KMS-11 (cell line): ENCODE results near the gene ADGRG6.

Experiments used
- H2AFZ ChIP-seq: fragments of 200-600 bp; sonication (generic); 2 replicates; pipeline ENCODE4 v1.6.1; 2016; ENCODE audit warnings: antibody characterized with exemption, mixed run types, low read depth
- H3K27ac ChIP-seq: fragments of 200-600 bp; sonication (generic); 2 replicates; pipeline ENCODE4 v1.6.1; 2016; ENCODE audit warnings: mild to moderate bottlenecking, mixed run types
- H3K27me3 ChIP-seq: fragments of 200-600 bp; sonication (generic); 2 replicates; pipeline ENCODE4 v1.6.1; 2017; ENCODE audit warnings: mild to moderate bottlenecking, low read depth, mixed run types, moderate library complexity; ENCODE audit not compliant: insufficient read depth
- H3K36me3 ChIP-seq: fragments of 200-600 bp; sonication (generic); 2 replicates; pipeline ENCODE4 v1.6.1; 2017; ENCODE audit warnings: mild to moderate bottlenecking, mixed run types; ENCODE audit not compliant: insufficient read depth
- H3K4me1 ChIP-seq: fragments of 200-600 bp; sonication (generic); 2 replicates; pipeline ENCODE4 v1.6.1; 2016; ENCODE audit warnings: mild to moderate bottlenecking, low read depth, mixed run types; ENCODE audit not compliant: poor library complexity, severe bottlenecking
- H3K4me2 ChIP-seq: fragments of 200-600 bp; sonication (generic); 2 replicates; pipeline ENCODE4 v1.7.0; 2016; ENCODE audit warnings: mild to moderate bottlenecking, mixed run types
- H3K4me3 ChIP-seq: fragments of 200-600 bp; sonication (generic); IDR thresholded peaks from 2 replicates; pipeline ENCODE4 v1.6.1; 2017; ENCODE audit warnings: low read depth, low read length, mixed read lengths; ENCODE audit not compliant: insufficient read depth
- H3K79me2 ChIP-seq: fragments of 200-600 bp; sonication (generic); 2 replicates; pipeline ENCODE4 v1.6.1; 2016; ENCODE audit warnings: low read depth, mixed run types; ENCODE audit not compliant: insufficient read depth
- H3K9ac ChIP-seq: fragments of 200-600 bp; sonication (generic); 2 replicates; pipeline ENCODE4 v1.6.1; 2016; ENCODE audit warnings: mild to moderate bottlenecking, mixed run types
- H4K20me1 ChIP-seq: fragments of 200-600 bp; sonication (generic); 2 replicates; pipeline ENCODE4 v1.6.1; 2016; ENCODE audit warnings: mild to moderate bottlenecking, mixed run types; ENCODE audit not compliant: insufficient read depth
- TF ChIP-seq, protein P1 (sequence below): fragments of 200-600 bp; sonication (generic); conservative IDR thresholded peaks from 2 replicates; pipeline ENCODE4 v1.6.1; 2017; ENCODE audit warnings: low read depth, mild to moderate bottlenecking, antibody characterized with exemption, low read length, moderate library complexity, mixed read lengths

Gene ADGRG6

DNA sequence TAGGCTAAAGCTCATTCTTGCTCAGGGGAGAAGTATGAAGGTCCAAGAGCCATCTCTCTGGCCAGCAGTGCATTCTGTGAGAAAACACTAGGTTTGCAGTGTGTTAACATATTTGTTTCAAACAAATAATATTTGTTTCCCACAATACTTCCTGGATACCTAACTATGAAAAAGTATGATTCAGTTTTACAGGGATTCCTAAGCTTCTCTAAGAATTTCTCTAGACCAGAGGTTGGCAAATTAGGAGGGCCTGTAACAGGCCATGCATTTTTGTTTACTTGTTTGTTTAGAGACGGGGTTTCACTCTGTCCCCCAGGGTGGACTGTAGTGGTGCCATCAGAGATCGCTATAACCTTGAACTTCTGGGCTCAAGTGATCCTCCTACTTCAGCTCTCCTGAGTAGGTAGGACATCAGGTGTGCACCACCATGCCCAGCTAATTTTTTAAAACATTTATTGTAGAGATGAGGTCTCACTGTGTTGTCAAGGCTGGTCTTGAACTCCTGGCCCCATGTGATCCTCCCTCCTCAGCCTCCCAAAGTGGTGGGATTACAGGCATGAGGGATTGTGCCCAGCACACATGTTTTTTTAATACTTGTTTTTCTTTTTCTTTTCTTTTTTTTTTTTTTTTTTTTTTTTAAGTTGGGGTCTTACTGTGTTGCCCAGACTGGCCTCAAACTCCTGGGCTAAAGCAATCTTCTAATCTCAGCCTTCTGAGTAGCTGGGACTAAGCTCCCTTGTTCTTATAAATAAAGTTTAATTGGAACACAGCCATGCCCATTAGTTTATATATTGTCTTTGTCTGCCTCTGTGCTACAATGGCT is 71.7 kb downstream of the ADGRG6 start:
- Histone ChIP-seq H3K27me3 (no peaks in the 10 kb centered on the region), H3K9ac (no peak overlapping the region), H4K20me1 (no peaks in the 10 kb centered on the region), H3K4me2 (no peak overlapping the region), H3K36me3 (no peaks in the 10 kb centered on the region), H3K79me2 (no peaks in the 10 kb centered on the region), H2AFZ (no peak overlapping the region), H3K4me3 (no peak overlapping the region), H3K4me1 (no peaks in the 10 kb centered on the region), H3K27ac (no peak overlapping the region)
- TF ChIP-seq, protein P1, sequence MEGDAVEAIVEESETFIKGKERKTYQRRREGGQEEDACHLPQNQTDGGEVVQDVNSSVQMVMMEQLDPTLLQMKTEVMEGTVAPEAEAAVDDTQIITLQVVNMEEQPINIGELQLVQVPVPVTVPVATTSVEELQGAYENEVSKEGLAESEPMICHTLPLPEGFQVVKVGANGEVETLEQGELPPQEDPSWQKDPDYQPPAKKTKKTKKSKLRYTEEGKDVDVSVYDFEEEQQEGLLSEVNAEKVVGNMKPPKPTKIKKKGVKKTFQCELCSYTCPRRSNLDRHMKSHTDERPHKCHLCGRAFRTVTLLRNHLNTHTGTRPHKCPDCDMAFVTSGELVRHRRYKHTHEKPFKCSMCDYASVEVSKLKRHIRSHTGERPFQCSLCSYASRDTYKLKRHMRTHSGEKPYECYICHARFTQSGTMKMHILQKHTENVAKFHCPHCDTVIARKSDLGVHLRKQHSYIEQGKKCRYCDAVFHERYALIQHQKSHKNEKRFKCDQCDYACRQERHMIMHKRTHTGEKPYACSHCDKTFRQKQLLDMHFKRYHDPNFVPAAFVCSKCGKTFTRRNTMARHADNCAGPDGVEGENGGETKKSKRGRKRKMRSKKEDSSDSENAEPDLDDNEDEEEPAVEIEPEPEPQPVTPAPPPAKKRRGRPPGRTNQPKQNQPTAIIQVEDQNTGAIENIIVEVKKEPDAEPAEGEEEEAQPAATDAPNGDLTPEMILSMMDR, result no peak

DNA sequence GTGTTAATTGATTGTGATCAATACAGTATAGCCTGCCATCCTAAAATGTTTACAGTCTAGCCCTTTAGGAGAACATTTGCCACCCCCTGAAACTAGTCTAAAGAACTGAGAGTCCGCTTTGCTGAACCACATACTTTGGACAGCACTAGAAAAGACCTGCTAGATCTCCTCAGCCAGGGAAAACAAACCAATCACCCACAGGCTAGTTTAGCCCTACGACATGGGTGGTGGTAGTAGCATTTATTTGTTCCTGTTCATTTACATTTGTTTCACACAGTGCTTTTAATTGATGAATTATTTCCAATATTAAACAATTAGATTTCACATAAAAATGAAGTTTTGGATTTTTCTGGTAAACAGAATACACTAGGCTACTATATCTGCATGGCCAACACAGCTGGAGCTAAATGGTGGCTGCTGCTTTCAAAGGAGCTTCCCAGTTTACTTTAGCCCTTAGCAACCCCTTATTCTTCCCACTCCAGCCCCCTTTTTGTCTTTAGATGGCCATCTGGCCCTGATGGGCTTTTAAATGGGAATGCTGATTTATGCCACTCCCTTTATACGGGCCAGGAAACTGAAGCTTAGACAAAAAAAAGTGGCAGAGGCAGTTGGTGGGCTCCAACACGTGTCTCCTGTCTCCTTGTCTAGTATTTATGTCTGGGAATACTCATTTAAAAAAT is 72.4 kb downstream of the ADGRG6 start:
- TF ChIP-seq, protein P1, result no peak
- Histone ChIP-seq H3K27ac (no peak overlapping the region), H3K79me2 (no peaks in the 10 kb centered on the region), H3K4me2 (no peak overlapping the region), H3K9ac (no peak overlapping the region), H3K36me3 (no peaks in the 10 kb centered on the region), H4K20me1 (no peaks in the 10 kb centered on the region), H2AFZ (no peak overlapping the region), H3K4me1 (no peaks in the 10 kb centered on the region), H3K27me3 (no peaks in the 10 kb centered on the region), H3K4me3 (no peak overlapping the region)

DNA sequence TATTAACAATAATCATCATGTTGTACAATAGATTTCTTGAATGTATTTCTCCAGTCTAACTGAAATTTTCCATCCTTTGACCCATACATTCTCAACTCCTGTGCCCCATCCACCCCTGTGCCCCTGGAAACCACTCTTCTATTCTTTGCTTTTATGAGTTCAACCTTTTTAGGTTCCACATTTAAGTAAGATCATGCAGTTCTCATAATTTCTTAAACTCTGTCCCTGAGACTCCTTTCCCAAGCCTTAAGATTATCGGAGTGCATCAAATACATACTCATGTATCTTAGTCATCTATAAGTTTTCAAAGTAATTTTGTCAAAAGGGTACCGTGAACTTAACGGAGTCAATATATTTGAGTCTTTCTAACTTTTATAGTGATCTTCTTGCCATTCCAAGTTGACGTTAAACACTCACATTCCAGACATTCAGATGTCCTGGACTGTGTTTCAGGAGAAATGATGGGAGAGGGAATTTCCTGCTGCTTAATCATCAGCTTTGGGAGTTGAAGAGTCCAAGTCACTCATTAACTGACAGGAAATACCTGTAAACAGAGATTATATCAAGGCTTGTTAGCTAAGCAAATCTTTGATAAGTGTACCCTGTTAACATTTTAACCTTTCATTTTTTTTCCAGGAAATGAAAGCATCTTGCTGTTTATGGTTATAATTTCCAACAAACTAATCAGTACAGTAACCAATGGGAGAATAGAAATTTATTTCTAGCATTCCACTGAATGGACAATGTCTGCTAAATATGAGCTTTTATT is 73.3 kb downstream of the ADGRG6 start:
- Histone ChIP-seq H3K9ac (no peak overlapping the region), H3K4me2 (no peak overlapping the region), H3K4me1 (no peaks in the 10 kb centered on the region)

DNA sequence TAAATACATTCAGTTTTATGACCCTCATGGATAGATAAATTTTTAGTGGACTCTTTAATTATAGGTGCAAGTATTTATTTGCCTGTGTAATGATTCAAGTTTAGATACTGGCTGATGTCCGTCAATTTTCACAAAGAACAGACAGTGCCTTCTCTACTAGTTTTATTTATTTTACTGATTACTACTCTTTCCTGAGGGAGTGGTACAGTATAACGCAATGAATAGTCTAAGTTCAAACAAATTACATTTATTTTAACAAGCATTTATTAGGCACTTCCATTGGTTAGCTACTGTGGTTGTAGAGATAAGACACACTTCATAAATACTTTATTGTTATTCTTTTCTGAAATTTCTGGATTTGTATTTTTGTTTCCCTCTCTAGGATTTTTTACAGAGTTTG is 74.3 kb downstream of the ADGRG6 start:
- Histone ChIP-seq H3K4me2 (no peak overlapping the region), H3K27me3 (no peaks in the 10 kb centered on the region), H3K4me3 (no peak overlapping the region), H3K9ac (no peak overlapping the region), H3K27ac (no peak overlapping the region), H2AFZ (no peak overlapping the region), H3K79me2 (no peaks in the 10 kb centered on the region), H3K36me3 (no peaks in the 10 kb centered on the region), H4K20me1 (no peaks in the 10 kb centered on the region), H3K4me1 (no peaks in the 10 kb centered on the region)
- TF ChIP-seq, protein P1, result no peak

More for the DNA sequence above, 73.3 kb downstream of the ADGRG6 start:
- Histone ChIP-seq H3K79me2 (no peaks in the 10 kb centered on the region), H3K4me3 (no peak overlapping the region), H3K27ac (no peak overlapping the region), H3K27me3 (no peaks in the 10 kb centered on the region), H2AFZ (no peak overlapping the region), H4K20me1 (no peaks in the 10 kb centered on the region), H3K36me3 (no peaks in the 10 kb centered on the region)
- TF ChIP-seq, protein P1, result no peak
